ENCODE measurements around the gene ZNF546.
"Not testable (repeated sequence)": the region's sequence is repeated elsewhere in the genome, so short reads cannot be mapped to it uniquely, and the experiment has no call there.

ZNF546 gene

DNA sequence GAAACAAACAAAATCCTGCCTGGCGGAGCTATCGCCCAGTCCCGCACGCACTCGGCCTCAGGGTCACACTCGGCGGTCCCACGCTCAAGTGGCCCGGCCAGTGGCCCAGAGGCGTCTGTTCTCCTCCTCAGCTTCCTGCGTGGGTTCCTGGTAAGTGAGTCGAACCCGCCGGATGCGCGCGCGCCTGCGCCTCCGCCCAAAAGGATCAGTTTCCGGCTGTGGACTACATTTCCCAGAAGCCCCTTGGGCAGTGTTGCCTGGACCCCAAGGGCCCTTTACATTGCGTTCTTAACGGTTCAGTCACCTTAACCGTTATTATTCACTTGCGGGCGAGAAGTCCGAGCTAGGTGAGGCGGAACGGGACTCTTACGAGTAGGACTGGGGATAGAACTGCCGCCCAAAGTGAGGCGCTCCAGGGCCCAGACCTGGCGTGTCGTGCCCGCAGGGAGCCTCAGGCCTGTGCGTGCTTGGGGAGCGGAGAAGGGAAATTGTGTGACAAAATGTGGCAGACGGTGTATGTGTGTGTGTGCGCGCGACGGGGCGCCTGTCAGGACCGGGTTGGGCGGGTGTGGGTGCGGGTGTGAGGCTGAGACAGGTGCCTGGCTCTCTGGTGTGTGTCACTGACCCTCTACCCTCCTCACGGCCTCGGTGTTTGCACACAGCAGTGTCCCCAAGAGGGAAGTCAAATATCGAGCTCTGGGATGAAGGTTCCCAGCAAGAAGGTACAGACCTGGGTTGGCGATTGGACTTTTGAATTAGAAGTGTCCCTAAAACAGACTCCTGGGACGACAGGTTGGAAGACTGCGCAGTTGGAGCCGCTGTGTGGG lies at the start of gene ZNF546:
ZNF546 (plus strand) TSS at position 250 of the 827 bp plus-strand sequence. CDS start 1,267 bp downstream, outside the sequence.
- peak; percentile 73 to 81 for DNase-seq (ENCODE audit: low read depth in 2 of 2)

DNA sequence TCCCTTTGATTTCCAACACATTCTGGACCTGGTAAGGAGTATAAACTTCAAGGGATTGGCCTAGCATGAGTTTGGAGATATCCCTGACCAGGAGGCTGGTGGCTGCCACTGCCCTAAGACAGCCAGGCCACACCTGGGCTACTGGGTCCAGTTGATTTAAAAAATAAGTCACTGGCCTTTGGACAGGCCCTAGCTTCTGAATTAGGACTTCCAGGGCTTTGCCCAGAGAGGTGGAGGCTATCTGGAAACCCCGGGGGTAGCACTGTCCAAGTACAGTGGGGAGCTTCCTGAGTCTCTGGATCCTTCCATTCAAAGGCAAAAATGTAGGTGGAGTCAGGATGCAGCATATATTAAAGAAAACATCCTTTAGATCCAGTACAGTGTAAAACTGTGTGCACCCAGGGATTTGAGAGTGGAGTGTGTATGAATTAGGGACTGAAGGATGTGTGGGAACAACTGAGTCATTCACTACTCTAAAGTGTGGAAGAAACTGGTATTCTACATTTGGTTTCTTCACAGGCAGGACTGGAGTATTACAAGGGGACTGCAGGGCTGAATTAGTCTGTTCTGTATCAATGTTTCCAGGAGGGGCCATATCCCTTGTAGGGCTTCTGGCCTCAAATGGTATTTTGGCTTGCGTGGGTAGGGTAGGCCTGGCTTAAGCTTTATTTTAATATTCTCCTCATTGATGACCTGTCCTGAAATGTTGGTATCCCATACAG lies 47.7 kb upstream of the ZNF546 start:
- no peak for DNase-seq (ENCODE audit: low read depth in 2 of 2)

DNA sequence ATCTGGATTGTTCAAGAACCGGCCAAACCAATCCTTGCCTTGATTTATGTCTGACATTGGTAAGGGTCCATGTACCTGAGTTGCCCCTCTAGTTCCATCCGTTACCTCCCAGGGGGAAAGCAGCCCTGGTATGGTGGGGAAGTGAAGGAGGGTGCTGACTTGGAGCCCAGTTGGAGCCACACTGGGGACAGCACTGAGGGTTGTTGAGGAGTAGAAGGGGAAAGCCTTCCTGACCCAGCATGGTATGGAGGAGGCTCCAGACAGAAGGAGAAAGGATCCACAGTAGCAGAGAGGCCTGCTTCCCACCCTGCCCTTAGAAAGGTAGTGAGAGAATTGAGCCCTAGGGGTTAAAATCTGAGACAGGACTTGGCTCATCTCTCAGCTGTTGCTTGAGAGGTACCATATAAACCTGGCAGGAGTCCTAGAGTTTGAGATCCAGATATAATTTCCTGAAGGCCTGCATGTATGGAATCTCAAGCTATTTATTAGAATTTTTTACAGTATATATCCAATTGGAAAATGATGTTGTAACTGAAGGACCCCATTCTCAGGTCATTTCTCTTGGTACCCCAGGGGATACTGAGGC lies 45.7 kb upstream of the ZNF546 start:
- no peak for DNase-seq (ENCODE audit: low read depth in 2 of 2)

DNA sequence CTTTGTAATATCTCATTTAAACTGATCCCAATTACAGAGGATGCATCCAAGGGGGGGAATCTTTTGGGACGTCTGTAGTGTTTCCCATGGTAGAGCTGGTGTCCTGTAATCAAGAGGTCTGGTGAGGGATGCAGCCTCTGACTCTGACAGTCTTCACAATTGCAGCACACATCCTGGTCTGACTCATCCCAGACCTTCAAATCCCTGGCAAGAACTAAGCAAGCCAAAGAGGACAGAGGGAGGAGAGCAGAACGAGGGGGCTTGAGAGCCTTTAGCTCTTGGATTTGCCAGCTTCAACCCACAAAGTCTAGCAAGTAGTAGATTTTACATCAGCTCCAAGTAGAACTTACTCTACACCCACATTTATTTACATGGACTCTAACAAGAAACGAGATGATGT lies 45.2 kb upstream of the ZNF546 start:
- no peak for DNase-seq (ENCODE audit: low read depth in 2 of 2)

GRCh38 chr19:39953915-39954314 lies 42.9 kb upstream of the ZNF546 start:
- DNase-seq (ENCODE audit: low read depth in 2 of 2) = no peak

DNA sequence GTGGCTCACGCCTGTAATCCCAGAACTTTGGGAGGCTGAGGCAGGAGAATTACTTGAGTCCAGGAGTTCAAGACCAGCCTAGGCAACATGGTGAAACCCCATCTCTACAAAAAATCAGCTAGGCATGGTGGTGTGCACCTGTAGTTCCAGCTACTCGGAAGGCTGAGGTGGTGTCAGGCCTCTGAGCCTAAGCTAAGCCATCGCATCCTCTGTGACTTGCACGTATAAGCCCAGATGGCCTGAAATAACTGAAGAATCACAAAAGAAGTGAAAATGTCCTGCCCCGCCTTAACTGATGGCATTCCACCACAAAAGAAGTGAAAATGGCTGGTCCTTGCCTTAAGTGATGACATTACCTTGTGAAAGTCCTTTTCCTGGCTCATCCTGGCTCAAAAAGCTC lies 39.0 kb upstream of the ZNF546 start:
- not testable (repeated sequence) for DNase-seq (ENCODE audit: low read depth in 2 of 2)

- not testable (repeated sequence) for DNase-seq (ENCODE audit: low read depth in 2 of 2)
Measured at GRCh38 chr19:39958942-39959341, 37.9 kb upstream of the ZNF546 start.

DNA sequence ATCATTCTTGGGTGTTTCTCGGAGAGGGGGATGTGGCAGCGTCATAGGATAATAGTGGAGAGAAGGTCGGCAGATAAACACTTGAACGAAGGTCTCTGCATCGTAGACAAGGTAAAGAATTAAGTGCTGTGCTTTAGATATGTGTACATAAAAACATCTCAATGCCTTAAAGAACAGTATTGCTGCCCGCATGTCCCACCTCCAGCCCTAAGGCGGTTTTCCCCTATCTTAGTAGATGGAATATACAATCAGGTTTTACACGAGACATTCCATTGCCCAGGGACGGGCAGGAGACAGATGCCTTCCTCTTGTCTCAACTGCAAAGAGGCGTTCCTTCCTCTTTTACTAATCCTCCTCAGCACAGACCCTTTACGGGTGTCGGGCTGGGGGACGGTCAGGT lies 37.5 kb upstream of the ZNF546 start:
- not testable (repeated sequence) for DNase-seq (ENCODE audit: low read depth in 2 of 2)

DNA sequence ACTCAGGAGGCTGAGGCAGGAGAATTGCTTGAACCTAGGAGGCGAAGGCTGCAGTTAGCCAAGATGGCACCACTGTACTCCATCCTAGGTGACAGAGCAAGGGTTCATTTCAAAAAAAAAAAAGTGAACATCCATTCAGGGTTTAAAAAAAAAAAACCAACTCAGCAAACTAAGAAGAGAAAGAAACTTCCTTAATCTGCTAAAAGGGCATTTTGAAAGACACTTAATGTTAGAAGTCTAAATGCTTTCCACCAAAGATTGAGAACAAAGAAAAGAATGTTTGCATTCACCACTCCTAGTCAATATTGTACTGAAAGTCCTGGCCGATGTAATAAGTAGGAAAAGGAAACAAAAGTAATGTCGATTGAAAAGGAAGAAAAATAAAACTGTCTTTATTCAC lies 33.0 kb upstream of the ZNF546 start:
- no peak for DNase-seq (ENCODE audit: low read depth in 2 of 2)

DNA sequence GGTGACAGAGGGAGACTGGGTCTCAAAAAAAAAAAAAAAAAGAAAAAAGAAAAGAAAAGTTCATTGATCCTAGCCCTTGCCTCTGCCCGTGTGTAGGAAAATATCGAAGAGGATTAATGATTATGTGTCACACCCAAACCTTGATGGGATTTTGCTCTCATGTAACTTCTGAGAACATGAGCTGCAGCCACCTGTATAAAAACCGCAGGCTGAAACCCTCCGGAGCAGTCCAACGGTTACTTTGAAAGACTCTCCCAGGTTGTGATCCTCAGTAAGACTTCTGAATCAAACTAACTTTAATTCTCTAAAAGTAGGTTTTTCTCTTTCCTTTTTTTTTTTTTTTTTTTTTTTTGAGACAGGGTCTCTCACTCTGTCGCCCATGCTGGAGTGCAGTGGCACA lies 30.2 kb upstream of the ZNF546 start:
- no peak for DNase-seq (ENCODE audit: low read depth in 2 of 2)

DNA sequence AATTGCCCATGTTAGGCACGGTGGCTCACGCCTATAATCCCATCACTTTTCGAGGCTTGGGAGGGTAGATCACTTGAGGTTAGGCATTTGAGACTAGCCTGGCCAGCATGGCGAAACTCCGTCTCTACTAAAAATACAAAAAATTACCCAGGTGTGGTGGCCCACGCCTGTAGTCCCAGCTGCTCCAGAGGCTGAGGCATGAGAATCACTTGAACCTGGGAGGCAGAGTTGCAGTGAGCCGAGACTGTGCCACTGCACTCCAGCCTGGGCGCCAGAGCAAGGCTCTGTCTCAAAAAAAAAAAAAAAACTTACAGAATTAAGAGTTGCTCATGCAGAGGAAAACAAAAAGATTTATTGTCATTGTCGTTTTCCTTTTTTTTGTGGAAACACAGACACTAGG lies 29.3 kb upstream of the ZNF546 start:
- DNase-seq (ENCODE audit: low read depth in 2 of 2) = no peak

DNA sequence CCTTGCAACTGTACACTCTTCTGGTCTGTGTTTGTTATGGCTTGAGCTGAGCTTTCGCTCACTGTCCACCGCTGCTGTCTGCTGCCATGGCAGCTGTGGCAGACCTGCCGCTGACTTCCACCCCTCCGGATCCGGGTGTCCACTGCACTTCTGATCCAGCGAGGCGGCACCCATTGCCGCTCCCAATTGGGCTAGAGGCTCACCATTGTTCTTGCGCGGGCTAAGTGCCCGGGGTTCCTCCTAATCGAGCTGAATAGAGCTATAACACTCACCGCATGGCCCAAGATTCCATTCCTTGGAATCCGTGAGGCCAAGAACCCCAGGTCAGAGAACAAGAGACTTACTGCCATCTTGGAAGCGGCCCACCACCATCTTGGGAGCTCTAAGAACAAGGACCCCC lies 28.1 kb upstream of the ZNF546 start:
- DNase-seq (ENCODE audit: low read depth in 2 of 2) = no peak

GRCh38 chr19:39969266-39969665 lies 27.6 kb upstream of the ZNF546 start:
- no peak for DNase-seq (ENCODE audit: low read depth in 2 of 2)

DNA sequence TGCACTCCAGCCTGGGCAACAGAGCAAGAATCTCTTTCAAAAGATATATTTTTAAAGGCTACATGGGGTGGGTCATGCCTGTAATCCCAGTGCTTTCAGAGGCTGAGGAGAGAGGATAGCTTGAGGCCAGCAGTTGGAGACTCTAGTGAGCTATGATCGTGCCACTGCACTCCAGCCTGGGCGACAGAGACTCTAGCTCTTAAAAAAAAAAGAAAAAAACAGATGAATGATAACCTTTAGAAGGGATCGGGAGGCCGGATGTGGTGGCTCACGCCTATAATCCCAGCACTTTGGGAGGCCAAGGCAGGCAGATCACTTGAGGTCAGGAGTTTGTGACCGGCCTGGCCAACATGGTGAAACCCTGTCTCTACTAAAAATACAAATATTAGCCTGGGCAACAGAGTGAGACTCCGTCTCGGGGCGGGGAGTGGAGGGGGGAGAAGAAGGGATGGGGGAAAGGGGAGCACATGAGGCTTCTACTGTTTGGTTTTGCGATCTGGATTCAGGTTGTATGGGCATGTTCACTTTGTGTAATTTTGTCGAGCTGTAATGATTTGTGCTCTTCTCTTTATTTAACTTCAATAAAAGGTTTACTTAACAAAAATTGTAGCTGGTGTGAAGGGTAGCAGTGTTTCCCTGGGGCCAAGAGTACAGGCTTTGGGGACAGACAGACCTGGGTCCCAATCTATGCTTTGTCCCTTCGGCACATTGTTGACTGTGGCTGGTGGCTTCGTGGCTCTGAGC lies 27.0 kb upstream of the ZNF546 start:
- no peak for DNase-seq (ENCODE audit: low read depth in 2 of 2)

- peak in 1 of 2 donors; percentile 13 for DNase-seq (ENCODE audit: low read depth in 2 of 2)
Measured at GRCh38 chr19:39970425-39970674, 26.5 kb upstream of the ZNF546 start.

- DNase-seq (ENCODE audit: low read depth in 2 of 2) = peak; percentile 94 to 96
Measured at GRCh38 chr19:39970675-39971379, 26.0 kb upstream of the ZNF546 start, which contains the start of gene PSMC4. PSMC4 (plus strand) TSS chr19:39971165; CDS start chr19:39971203, 38 bp downstream.

DNA sequence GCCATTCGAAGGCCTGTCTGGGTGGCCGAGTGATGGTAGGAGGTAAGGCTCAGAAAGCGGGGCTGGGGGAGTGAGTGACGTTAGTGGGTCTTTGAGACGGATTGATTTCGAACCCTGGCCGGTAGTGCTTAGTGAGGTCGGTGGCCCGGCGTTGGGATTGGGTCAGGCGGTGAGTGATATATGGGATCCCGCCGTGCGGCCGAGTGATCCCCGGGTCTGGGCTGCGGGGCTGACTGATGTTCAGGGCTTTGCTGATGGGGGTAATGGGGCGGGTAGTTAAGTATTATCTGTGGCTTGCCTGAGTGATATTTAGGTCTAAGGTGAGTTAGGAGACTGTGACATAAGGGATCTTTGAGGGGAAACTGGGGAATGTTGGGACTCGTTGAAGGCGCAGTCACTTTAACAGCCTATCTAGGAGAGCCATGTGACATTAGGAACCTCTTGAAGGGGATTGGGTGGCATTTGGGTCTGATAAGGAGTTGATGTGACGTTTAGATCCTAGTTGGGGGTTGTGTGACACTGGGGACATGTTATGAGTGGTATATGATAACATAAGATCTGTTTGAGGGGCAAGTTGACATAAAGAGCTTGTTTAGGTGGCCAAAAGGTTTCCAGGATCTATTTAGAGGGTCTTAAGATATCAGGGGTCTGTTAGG lies 25.4 kb upstream of the ZNF546 start:
- DNase-seq (ENCODE audit: low read depth in 2 of 2) = no peak

DNA sequence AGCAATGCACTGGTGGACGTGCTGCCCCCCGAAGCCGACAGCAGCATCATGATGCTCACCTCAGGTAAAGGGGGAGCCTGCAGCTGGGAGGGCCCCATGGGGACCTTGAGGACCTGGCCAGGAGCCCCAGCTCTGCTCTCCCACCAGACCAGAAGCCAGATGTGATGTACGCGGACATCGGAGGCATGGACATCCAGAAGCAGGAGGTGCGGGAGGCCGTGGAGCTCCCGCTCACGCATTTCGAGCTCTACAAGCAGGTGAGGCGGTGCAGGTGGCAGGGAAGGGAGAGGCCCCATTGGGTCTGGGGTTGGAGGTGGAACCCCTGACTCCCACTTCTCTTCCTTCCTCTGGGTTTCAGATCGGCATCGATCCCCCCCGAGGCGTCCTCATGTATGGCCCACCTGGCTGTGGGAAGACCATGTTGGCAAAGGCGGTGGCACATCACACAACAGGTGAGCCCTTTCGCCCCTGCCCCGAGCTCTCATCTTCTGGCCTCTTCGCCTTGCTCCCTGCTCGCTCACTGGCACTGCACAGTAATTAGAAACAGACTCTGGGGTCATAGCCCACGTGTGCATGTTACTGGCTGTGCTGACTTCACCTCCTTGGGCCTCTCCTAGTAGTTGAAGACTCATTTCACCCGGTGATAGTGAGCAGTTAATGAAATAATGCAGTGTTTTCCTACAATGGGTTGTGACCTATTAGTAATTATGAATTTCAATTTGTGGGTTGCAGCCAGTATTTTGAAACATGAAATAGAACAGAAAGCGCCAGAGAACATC lies 22.3 kb upstream of the ZNF546 start:
- DNase-seq (ENCODE audit: low read depth in 2 of 2) = no peak

DNA sequence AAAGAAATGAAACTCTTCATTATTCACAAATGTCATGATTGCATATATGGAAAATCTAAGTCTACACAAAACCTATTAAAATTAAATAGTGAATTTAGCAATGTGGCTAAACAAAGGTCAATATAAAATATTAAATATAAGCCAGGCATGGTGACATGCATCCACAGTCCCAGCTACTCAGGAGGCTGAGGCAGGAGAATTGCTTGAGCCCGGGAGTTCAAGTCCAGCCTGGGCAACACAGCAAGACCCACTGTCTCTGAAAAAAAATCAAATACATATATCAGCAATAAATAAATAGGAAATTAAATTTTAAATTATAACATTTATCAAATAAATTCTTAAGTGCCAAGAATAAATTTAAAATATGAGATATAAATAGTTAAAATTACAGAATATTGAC lies 14.0 kb upstream of the ZNF546 start:
- DNase-seq (ENCODE audit: low read depth in 2 of 2) = no peak

DNA sequence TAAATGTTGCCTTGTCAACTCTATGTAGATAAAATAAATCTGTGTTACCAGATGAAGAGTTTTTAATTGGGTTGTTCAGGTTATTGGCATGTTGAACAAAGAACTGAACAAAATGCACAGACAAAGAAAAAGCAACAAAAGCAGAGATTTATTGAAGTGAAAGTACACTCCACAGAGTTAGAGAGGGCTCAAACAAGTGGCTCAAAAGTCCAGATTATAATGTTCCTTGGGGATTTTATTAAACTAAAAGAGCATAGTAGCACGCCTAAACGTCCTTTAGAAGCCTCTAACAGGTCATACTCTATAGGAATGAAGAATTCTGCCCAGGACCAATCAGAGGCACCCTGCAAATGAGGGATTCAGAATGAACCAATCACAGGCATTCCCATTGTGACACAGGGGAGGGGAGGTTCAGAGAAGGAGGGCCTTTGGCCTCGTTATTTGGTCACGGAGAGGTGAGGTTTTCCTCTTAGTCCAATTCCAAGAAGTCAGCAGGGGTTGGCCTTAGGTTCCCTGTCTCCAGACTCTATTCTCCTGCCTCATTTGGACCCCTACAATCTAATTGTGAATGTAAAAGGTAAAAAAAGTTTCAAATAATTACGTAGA lies 13.1 kb upstream of the ZNF546 start:
- DNase-seq (ENCODE audit: low read depth in 2 of 2) = no peak
